ENCODE data around the gene PRR23E.

The PRR23E gene

GRCh38 chr3:127185962-127186674, 6.8 kb upstream of the PRR23E start:
- DNase-seq: no peak

GRCh38 chr3:127187316-127187715, 5.6 kb upstream of the PRR23E start:
- no peak for DNase-seq

DNA sequence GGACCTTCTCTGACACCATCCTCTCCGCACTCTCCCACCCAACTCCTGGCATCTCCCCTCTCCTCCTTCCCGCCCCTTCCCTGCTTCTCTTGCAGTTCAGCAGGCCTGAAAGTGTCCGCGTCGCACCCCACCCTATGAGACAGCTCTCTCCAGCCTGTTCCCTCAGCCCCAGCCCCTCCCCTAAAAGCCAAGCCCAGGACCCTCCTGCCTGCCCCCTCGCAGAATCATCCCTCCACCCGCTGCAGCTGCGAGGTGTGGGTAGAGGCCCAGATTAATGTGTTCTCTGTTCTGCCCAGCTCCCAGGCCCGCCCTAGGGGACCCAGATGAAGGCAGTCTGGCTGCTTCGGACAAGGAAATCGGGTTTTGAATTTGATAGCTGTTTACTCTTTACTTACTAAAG, 410 bp downstream of the PRR23E start:
- DNase-seq: no peak

DNA sequence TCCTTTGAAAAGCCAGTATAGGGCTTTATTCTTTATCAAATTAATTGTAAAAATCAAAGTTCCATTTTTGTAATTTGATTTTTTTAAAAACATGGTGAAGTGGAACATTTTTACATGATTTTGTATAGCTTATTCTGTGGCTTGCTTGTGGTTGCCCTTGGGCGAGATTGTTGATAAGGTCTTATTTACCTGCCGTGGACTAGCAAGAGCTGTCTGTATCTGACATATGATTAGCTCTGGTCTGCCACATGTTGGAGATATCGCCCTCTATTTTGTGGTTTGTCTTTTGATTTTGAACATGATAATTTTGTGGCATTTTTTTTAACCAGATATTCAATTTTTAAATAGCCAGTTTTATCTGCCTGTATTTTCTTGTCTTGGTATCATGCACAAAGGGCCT, 844 bp downstream of the PRR23E start:
- DNase-seq: no peak

GRCh38 chr3:127194601-127195187, 1.8 kb downstream of the PRR23E start:
- DNase-seq: no peak

- no peak for DNase-seq
Observed at GRCh38 chr3:127195417-127195816, 2.5 kb downstream of the PRR23E start.

DNA sequence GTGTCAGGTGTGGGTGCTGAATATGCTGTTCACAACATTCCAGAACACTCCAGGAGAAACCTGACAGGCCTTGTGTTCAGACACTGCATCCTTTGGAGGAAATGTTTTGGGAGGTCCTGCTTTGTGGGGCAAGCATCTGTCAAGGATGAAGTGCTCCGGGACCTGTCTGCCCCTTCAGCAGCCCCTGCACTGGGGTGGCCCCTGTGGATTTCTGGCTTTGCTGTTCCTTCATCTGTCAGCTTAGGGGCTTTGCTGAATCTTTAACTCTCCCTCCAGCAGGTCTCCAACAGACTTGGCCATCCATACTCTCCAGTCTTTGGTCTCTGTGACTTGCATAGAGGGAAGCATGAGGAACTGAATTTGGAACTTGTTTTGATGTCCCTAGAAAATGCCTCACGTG, 3.1 kb downstream of the PRR23E start:
- no peak for DNase-seq

- DNase-seq: no peak
Observed at GRCh38 chr3:127196466-127197299, 3.8 kb downstream of the PRR23E start.

- DNase-seq: no peak
Observed at GRCh38 chr3:127197300-127198189, 4.6 kb downstream of the PRR23E start.

DNA sequence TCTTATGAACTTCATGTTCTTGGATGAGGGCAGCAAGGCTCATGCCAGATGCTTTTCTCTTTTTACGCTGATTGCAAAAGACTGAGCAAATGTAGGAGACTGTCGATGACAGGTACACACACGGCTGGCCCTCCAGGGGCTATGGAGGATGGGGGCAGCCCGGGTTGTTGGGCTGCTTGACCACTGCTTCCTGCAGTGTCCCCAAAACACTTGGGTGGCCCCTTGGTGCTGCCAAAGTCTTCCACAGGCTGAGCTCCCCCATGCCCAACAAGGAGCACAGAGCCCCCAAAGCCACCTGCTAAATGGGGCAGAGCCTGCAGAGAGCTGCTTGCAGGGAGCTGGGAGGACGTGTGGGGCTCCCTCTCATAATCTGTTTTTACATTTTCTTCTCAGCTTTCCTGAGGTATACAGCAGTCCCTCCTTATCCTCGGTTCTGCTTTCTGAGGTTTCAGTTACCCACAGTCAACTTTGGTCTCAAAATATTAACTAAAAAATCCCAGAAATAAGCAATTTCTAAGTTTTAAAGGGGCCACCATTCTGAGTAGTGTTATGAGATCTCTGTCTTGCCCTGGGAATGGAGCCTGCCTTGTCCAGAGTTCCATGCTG, 7.3 kb downstream of the PRR23E start:
- no peak for DNase-seq

DNA sequence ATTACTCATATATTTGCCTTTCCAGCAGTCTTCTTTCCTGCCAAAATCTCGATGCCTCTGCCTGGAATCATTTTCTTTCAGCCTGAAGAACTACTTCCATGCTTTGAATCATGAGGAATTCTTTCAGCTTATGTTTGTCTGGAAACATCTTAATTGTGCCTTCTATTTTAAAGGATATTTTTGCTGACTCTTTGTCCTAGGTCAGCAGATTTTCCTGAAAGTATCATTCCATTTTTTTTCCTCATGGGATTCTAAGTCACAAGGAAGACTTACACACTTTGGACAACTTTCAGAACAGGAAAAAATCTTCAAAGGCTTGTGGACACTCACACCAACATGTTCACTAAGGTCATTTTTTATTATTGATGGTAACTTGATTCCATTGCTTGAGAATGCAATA, 10.1 kb downstream of the PRR23E start:
- no peak for DNase-seq

GRCh38 chr3:127204841-127205582, 12.1 kb downstream of the PRR23E start:
- DNase-seq: no peak

DNA sequence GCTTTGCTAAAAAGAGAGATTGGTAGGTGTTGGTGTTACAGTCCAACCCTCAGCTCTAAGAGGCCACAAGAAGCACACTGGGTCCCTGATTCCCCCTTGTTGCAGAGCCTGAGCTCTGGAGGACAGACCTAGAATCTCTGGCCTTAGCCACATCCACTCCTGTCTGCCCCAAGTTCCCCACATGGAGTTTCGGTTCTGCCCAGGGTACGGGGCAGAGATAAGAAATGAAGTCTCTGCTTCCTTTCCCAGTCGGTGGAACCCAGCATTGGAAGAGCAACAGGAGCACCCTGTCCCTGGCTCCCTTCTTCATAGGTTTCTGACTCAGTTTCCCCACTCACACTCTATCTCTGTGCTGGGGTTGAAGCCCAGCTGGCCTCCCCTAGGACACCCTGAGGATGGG, 13.2 kb downstream of the PRR23E start:
- no peak for DNase-seq

DNA sequence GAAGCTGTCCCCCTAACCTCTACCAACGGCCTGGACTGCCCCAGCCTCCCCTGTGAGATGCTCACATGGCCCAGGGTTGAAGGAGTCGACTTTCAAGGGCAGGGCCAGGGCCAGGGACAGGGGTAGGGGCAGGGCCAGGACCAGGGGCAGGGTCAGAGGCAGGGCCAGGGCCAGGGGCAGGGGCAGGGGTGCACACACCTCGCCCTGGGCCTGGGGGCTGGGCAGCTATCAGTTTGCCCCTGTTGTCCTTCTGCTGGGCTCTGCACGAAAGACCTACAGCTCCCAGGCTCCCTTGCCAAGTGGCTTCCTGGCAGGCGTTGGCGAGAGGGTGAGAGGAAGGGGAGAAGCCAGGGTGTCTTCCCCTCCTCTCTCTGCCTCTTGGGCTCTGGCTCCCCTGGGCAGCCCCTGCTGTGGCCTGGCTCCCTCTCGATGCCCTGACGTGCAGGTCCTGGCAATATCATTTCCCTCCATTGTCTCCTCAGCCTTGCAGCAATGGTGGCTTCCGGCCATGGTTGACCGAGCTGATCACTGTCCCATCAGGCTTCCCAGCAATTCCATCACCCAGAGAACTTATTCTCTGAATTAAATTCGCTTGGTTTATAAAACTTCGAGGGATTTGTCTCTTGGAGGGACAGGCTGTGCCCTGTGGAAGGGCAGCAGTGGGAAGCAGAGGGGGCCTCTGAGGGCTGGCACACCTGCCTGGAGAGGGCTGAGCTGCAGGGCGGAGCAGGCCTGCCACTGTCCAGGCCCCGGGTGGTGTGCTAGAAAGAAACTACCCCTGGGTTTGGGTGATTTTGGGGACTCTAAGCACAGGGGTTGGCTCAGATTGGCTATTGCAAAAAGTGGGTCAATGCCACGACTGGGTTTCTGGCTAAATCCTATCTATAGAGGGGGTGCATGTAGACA, 13.9 kb downstream of the PRR23E start:
- DNase-seq: no peak

DNA sequence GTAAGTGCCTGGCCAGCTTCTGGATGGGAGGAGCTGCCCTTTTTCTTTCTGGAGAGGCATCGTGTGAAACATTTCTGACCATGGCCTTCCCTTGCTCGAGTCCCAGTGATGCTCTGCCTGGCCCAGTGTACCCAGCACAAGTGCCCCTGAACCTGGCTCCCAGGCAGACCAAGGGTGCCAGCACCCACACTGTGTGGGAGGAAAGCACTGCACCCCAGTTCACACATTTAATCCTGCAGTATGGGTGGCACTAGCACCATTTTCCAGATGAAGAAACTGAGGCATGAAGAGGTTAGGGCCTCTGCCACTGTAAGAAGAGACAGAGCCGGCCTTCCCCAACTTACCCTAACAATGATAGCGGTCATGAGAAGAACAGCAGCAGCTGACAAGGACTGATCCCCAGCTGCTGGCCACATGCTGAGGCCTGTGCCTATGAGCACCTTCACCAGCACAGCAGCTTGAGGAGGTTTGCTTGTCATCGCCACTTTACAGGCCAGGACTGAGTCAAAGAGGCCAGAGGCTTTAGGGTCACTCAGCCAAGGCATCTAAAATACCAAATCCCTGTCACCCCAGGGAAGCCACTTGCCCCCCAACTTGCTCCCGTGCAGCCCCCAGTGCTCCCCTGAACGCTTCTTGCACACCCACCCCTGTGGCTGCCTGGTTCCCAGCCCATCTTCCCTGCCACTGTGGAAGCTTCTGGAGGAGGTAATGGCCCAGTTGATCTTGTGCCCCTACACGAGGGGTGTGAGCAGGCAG, 15.0 kb downstream of the PRR23E start:
- DNase-seq: no peak

GRCh38 chr3:127208483-127209100, 15.7 kb downstream of the PRR23E start:
- DNase-seq: no peak

DNA sequence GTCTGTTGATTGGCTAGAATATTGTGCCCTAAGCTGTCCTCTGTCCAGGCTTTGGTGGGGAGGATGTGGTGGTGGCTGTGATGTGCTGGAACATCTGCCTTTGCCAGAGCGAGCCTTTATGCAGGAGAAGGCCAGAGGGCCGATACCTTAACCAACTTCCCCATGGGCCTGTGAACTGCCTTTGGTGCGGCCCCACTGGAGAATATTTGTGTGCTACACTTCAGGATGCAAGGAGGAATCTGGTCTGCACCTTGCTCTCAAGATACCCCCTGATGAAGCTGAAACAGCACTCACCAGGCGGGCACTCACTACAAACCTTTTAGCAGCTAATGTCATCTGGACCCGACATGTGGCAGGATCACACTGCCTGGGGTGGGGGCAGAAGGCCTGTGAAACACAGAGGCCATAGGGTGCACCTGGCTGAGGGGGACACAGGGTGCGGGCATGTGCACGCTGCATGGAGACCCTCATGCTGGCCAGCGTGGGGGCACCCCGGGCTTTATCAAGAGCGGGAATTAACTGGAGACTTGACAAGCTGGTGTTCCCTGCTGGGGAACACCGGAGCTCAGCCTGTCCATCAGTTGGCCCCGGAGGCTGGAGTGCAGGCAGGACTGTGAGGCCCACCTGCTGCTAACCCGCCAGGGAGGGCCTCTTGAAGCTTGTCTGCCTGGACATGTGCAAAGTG, 16.4 kb downstream of the PRR23E start:
- DNase-seq: no peak

DNA sequence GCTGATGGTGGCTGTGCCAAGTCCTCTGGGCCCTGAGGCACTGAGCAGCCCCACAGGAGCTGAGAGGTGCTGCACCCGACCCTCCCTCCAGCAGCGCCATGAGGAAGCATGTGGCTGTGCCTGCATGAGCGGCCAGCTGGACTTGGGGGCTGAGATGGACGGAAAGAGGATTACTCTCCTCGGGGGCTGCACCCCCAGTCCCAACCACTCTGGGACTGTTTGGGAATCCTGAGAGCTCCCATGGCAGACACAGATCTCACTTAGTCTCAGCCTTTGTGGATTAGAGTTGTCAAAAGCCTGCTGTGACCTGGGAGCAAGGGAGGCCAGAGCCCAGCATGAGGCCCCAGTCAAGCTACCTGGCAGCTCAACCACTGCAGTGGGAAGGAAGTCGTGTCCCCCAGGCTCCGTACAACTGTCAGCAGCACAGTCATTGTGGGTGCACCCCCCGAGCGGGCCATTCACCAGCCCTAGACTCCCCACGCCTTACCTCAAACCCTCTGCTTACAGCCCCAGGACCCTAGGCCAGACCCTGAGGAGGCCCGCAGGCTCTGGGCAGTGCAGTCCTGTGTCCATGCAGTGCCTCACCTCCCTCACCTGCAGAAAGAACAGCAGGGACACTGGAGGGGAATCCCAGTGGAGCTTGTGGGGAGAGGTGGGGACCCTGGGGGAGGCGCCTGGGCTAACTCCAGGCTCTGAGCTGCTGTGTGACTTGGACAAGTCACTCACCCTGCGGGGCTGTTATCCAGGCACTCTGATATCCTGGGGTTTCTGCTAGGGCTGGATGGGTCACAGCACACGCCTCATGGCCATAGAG, 17.1 kb downstream of the PRR23E start:
- no peak for DNase-seq
